ENCODE data around the gene PRKCE. TPM values are rescaled to one million over a fixed set of nuclear protein-coding genes. Genes with fewer than 3 reads are reported as not detected.
A peak's percentile ranks its signal among the peaks of the same experiment; 100 is the strongest.

Gene PRKCE
- total and polyA plus RNA-seq, 3 donors from 2014 or later = 27.4 to 35.8 (median 33.1) TPM

DNA sequence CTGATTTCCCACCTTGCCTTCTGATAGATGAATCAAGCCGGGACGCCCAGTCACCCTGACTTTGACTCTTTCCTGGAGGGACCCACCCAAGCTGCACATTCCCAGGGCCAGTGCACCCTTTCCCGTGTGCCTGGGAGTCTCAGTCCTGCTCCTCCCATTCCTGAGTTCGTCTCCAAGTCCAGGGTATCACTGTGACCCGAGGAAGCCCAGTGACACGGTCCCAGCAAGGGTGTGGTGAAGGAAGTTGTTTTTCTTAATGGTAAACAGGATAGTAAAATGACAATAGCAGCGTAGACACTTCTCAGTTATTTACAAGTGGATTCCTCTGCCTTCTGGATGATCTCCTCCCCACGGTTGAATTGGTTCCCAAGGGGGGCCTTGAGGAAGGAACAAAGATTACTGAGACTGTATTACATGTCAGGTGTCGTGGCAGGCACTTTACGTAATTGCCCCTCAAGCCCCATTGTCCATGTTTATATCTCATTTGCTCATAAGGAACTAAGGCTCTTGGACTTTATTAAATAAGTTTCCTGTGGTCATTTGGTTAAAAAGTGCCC is 123.3 kb downstream of the PRKCE start:
- no peak for DNase-seq
- Histone ChIP-seq H3K27ac (no peak overlapping the region), H3K9me3 (no peaks in the 10 kb centered on the region)

DNA sequence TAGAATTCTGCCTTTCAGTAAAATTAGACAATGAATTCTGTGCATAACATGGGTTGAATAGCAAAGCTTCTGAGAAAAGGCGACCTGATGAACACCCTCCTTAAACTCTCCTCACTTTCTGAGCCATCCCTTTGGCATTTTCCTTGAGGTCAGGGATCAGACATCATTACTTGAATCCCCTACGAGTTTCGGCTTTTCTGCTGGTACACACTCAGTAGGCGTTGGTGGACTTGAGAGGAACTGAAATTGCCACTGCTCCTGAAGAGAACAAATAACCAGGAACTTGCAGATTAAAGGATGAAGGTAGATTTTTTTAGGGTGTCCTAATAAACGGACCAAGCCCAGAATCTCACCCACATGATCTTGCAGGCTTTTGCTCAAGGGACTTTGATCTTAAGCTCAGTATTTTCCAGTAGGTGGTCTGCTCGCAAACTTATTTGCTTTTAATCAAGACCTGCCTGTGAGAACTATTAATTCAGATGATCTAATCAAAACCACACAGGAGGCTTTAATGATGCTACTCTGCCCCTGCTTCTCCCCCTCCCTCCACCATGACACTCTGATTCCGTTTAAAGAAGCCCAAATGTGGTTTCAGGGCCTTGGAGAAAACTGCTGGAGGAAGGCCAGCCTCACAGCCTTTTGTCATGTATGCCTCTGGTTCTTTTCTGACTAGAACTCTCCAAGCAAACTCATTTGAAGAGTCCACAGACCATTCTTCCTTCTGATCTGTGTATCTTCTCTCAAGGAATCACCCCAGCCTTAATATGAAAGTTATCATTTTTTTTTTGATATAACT is 124.9 kb downstream of the PRKCE start:
- WGBS, 2 donors = 54 to 69% methylated on average over 7 of the region's 7 CpGs
- H3K9me3 ChIP-seq = no peaks in the 10 kb centered on the region
- no peak overlapping the region for H3K27ac ChIP-seq
- H3K4me3 ChIP-seq = no peak overlapping the region
- no peaks in the 10 kb centered on the region for H3K4me1 ChIP-seq
- H3K36me3 ChIP-seq (ENCODE audit: low read depth, missing control alignments) = no peaks in the 10 kb centered on the region
- TF ChIP-seq, protein P1, sequence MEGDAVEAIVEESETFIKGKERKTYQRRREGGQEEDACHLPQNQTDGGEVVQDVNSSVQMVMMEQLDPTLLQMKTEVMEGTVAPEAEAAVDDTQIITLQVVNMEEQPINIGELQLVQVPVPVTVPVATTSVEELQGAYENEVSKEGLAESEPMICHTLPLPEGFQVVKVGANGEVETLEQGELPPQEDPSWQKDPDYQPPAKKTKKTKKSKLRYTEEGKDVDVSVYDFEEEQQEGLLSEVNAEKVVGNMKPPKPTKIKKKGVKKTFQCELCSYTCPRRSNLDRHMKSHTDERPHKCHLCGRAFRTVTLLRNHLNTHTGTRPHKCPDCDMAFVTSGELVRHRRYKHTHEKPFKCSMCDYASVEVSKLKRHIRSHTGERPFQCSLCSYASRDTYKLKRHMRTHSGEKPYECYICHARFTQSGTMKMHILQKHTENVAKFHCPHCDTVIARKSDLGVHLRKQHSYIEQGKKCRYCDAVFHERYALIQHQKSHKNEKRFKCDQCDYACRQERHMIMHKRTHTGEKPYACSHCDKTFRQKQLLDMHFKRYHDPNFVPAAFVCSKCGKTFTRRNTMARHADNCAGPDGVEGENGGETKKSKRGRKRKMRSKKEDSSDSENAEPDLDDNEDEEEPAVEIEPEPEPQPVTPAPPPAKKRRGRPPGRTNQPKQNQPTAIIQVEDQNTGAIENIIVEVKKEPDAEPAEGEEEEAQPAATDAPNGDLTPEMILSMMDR (IDR thresholded peaks at IDR 0.05) = no peak
- TF ChIP-seq POLR2A (IDR thresholded peaks at IDR 0.05) = no peak
- intact Hi-C loops (cut with DNase I; ENCODE audit: low total_unique reads) = no loop called here
- H3K27me3 ChIP-seq = no peaks in the 10 kb centered on the region
- DNase-seq = peak; percentile 26

More for the DNA sequence above, 123.3 kb downstream of the PRKCE start:
- Histone ChIP-seq H3K27me3 (no peaks in the 10 kb centered on the region), H3K4me3 (no peak overlapping the region), H3K4me1 (no peaks in the 10 kb centered on the region), H3K36me3 (ENCODE audit: low read depth, missing control alignments) (no peaks in the 10 kb centered on the region)
- 75 to 84% methylated on average over 10 of the region's 10 CpGs for WGBS, 2 donors
- TF ChIP-seq, protein P1 (IDR thresholded peaks at IDR 0.05) = no peak
- TF ChIP-seq POLR2A (IDR thresholded peaks at IDR 0.05) = no peak
- intact Hi-C loops (cut with DNase I; ENCODE audit: low total_unique reads) = no loop called here

DNA sequence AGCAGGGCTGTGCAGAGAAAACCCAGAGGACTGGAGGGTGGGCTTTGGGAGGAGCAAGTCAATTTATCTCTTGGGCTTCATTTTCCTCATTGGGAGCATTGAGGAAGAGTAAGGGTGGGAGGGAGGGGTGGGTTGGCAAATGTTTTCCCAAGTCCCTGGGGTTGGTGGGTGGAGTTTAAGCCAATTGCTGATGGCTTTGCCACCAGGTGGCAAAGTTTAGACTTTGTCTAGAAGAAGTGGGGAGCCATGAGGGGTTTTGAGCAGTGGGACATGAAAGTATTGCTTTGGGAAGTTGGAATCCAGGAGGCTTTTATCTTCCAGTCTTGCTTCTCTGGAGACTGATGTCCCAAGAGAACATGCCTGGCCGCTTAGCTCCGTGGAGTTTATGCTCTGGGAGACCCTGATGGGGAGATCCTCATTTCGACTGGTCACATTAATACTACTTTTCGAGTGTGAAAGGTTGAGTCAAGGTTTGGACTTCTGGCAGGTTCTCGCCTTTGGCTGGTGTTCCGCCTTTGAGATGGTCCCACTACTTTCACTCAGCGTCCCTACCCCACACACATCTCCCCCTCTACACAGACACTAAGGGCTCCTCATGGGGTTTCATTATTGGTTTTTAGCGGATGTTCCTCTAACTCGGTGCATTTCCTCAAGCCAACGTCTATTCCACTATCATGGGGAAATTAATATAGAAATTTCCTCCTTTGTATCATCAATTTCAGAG is 126.7 kb downstream of the PRKCE start:
- no peaks in the 10 kb centered on the region for H3K9me3 ChIP-seq
- WGBS, 2 donors = 53 to 66% methylated on average over 9 to 10 of the region's 10 CpGs
- no peaks in the 10 kb centered on the region for H3K4me1 ChIP-seq
- H3K27ac ChIP-seq = no peak overlapping the region
- intact Hi-C loops (cut with DNase I; ENCODE audit: low total_unique reads) = no loop called here
- H3K36me3 ChIP-seq (ENCODE audit: low read depth, missing control alignments) = no peaks in the 10 kb centered on the region
- no peaks in the 10 kb centered on the region for H3K27me3 ChIP-seq
- peak overlapping the region in 1 of 2 donors; percentile 4 for H3K4me3 ChIP-seq
- no peak for DNase-seq
- no peak for TF ChIP-seq POLR2A (IDR thresholded peaks at IDR 0.05)
- TF ChIP-seq, protein P1 (IDR thresholded peaks at IDR 0.05) = no peak

DNA sequence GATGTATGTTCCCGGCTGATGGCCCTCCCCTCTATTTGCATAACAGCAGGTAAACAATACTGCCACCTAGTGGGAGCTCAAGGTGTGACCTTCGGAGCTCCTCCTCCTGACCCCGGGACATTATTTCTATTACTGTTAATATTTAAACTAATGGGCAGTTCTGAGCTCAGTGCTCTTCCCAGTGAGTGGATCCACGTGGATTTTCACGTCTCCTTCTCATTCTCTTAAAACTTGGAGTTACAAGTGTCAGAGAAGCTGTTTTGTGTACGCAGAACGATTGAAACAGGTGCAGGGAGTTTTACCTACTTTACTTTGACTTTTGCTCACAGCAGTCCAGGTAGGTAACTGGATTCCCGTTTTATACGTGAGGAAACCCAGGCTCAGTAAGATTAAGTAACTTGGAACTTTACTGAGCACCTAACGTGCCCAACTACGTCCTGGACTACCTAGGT is 127.3 kb downstream of the PRKCE start:
- peak; percentile 87 for DNase-seq

More for the DNA sequence above, 127.3 kb downstream of the PRKCE start:
- Histone ChIP-seq H3K27me3 (no peaks in the 10 kb centered on the region), H3K4me1 (no peaks in the 10 kb centered on the region), H3K9me3 (no peaks in the 10 kb centered on the region), H3K36me3 (ENCODE audit: low read depth, missing control alignments) (no peaks in the 10 kb centered on the region), H3K27ac (no peak overlapping the region), H3K4me3 (peak overlapping the region in 1 of 2 donors; percentile 4)
- TF ChIP-seq, protein P1 (IDR thresholded peaks at IDR 0.05) = peak; percentile 60 to 83 (median 68)
- TF ChIP-seq POLR2A (IDR thresholded peaks at IDR 0.05) = no peak
- intact Hi-C loops (cut with DNase I; ENCODE audit: low total_unique reads) = no loop called here
- WGBS, 2 donors = 53 to 61% methylated on average over 11 of the region's 11 CpGs
